Vagina (tissue), 2 donors: ENCODE data around the gene MYOC.

Source experiments
- POLR2A ChIP-seq, 2 donors: fragments of 450-650 bp; IDR thresholded peaks; one replicate each; pipeline ENCODE4 v1.6.1; 2017; ENCODE audit warnings: antibody characterized with exemption in 2 of 2, mild to moderate bottlenecking in 2 of 2, moderate library complexity in 2 of 2
- POLR2AphosphoS5 ChIP-seq, 2 donors: sonication (generic); formaldehyde crosslinking; IDR thresholded peaks; one replicate each; pipeline ENCODE4 v1.9.0; 2017; ENCODE audit warnings: antibody characterized with exemption in 2 of 2, mild to moderate bottlenecking in 2 of 2, low read depth in 1 of 2; ENCODE audit not compliant: insufficient read depth in 1 of 2
- TF ChIP-seq, protein P1 (sequence below), 3 experiments: fragments of 450-650 bp in 2 of 3; fragments of 200-600 bp in 1 of 3; sonication (generic) in 1 of 3; IDR thresholded peaks; one replicate each; pipeline ENCODE4 v1.5.1; 2017 to 2019; ENCODE audit warnings: antibody characterized with exemption in 3 of 3, mild to moderate bottlenecking in 2 of 3, moderate library complexity in 2 of 3

DNA sequence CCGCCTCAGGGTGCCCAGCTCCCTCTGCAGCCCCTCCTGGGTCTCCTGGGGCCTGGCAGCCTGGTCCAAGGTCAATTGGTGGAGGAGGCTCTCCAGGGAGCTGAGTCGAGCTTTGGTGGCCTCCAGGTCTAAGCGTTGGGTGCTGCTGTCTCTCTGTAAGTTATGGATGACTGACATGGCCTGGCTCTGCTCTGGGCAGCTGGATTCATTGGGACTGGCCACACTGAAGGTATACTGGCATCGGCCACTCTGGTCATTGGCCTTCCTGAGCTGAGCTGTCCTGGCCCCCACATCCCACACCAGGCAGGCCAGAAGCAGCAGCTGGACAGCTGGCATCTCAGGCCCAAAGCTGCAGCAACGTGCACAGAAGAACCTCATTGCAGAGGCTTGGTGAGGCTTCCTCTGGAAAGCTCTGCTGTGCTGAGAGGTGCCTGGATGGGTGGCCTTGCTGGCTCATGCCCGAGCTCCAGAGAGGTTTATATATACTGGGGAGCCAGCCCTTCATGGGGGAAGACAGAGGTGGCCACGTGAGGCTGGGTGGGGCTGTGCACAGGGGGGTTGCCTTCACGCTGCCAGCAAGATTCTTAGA lies at the start of gene MYOC:
- TF ChIP-seq POLR2AphosphoS5 (IDR thresholded peaks at IDR 0.05; ENCODE audit: insufficient read depth in 1 of 2, low read depth in 1 of 2) (no peak), POLR2A (IDR thresholded peaks at IDR 0.05) (no peak)
- TF ChIP-seq, protein P1, sequence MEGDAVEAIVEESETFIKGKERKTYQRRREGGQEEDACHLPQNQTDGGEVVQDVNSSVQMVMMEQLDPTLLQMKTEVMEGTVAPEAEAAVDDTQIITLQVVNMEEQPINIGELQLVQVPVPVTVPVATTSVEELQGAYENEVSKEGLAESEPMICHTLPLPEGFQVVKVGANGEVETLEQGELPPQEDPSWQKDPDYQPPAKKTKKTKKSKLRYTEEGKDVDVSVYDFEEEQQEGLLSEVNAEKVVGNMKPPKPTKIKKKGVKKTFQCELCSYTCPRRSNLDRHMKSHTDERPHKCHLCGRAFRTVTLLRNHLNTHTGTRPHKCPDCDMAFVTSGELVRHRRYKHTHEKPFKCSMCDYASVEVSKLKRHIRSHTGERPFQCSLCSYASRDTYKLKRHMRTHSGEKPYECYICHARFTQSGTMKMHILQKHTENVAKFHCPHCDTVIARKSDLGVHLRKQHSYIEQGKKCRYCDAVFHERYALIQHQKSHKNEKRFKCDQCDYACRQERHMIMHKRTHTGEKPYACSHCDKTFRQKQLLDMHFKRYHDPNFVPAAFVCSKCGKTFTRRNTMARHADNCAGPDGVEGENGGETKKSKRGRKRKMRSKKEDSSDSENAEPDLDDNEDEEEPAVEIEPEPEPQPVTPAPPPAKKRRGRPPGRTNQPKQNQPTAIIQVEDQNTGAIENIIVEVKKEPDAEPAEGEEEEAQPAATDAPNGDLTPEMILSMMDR (IDR thresholded peaks at IDR 0.05), result no peak
